NK-92 treated with Interleukin-12 subunit alpha and Interleukin-12 subunit beta, amount 100 ng/mL, for 24 hours (cell line): ENCODE measurements around the gene METAP1D.

Source experiments
- DNase-seq: peaks from one replicate; lab custom pipeline; 2025; lab: John Stamatoyannopoulos, UW

METAP1D gene

DNA sequence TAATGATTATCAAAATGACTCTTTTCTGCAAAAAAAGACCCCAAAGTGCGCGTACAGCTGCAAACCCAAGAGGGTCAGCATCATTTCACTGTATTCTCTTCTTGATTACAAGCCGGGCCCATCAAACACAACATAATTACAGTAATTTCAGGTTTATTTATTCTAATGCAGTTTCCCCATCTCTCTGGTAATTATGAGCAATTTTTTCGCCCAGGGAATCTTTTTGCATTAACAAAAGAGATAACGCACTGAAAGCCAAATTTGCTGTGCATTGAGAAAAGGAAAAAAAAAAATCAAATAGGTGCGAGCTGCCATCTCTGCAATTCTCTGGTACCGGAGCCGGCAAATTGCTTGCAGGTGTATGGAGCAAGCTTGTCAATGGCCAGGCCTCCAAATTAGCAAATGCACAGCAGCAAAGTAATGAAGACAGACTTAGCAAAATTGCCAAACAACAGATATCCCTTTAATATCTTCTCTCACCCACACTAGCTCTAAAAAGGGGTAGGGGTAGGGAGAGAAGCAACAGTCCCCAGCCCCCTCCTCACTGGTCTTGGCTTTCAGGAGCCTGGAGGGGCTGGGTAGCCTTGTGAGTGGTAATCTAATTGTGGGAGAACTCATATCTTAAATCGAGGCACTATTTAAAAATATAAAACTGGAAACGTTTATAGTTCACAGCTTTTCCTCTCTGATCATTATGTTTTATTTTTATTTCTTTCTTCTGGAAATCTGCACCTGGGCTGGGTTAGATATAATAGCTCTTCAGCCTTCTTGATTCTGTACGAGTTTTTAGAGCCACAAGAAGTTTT lies 92.2 kb downstream of the METAP1D start:
- no peak for DNase-seq

DNA sequence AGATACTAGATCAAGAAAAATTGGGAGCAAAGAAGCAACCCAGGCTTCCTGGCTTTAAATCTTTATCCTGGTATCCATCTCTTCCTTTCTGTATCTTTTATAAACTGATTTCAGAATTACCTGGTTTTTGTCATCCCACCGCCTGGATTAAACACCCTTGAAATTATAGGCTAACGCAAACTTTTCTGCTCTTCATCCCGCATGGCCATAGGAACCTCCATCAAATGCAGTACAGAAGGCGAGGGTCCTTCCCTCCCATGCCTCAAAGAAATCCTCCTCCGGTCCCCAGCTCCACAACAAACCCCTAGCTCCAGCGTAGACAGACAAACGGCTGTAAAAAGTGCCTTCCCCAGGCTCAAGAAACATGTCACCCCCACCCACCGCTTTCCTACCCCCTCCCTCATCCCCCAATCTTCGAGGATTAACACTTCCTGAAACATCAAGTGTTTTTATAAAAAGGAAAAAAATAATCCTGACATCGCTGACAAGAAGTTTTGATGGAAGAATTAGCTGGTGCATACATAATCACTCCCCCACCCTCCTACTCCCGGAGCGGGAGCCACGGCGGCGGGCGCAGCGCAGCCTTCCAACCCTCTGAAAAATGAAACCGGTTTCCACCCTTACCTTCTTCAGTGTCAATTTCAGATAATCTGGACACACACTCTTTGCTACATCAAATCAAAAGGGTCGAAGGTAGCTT lies 93.1 kb downstream of the METAP1D start:
- DNase-seq = no peak

DNA sequence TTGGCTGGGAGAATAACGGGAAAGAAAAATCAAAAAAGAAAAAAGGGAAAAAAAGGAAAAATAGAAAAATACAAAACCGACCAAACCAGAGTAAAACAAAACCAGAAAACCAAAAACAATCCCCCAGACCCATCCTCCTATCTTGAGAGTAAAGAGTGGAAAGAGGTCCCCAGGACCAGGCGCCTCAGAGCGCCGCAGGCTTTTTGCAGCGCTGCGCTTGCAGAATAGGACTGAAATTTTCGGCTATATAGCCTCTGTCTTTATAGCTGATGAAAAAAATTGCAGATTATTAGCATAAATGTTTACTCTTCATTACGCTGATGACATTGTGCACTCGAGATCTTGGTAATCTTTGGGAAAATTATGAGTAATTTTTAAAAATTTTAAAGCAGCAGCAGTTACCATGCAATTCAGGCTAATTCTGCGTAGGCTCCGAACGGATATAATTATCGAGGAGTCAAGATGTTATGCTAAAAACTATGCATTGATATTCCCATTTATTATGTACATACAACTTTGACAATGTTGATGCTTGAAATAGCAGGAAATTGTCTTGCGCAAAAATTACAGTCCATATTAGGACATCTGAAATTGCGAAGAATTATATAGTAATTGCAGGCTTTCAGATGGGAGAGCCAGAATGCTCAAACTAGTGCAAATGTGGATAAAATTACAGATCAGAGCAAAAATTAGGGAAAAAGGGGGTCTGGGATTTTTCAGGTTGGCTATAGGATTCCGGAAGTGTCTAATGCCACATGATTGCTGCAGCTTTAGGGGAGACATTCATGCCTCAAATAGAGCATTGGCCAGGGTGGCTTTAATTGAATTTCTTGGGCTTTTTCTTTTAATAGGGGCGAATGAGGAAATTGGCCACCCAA lies 93.9 kb downstream of the METAP1D start:
- DNase-seq = no peak

DNA sequence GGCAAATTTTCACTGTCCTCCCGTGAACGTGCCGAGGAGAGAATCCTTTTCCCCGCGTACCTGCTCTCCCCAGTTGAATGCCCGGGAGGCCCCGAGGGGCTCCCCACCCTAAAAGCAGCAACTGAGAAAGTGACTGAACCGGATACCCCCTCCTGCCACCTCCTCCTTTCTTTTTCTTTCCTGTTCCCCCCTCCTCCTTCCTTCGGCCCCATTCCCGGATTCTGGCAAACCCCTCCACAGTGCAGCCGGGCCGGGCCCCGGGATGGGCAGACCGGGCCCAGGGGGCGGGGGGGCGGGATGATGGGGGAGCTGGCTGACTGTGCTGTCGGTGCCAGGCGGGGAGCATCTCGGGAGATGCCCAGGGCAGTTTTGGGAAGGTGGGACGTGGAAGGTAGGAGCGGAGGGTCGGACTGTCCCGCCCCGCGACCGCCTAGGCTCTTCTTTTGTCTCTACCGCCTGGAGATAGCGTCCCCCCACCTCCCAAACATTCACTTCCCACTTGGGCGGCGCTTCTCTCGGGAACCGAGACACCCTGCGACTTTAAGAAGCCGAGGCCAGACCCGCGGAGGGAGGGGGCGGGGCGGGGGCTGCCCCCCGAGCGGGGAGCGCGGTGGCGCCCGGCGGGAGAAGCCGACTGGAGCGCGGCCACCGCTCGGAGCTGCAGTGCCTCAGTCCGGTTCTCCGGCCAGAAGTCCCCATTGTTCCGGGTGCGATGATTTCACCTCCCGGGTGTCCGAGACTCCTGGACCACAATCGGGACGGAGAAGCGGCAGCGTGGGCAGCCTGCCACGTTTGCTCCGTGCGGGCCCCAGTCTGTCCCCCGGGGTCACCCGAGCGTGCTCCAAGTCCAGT lies 94.8 kb downstream of the METAP1D start:
- no peak for DNase-seq

DNA sequence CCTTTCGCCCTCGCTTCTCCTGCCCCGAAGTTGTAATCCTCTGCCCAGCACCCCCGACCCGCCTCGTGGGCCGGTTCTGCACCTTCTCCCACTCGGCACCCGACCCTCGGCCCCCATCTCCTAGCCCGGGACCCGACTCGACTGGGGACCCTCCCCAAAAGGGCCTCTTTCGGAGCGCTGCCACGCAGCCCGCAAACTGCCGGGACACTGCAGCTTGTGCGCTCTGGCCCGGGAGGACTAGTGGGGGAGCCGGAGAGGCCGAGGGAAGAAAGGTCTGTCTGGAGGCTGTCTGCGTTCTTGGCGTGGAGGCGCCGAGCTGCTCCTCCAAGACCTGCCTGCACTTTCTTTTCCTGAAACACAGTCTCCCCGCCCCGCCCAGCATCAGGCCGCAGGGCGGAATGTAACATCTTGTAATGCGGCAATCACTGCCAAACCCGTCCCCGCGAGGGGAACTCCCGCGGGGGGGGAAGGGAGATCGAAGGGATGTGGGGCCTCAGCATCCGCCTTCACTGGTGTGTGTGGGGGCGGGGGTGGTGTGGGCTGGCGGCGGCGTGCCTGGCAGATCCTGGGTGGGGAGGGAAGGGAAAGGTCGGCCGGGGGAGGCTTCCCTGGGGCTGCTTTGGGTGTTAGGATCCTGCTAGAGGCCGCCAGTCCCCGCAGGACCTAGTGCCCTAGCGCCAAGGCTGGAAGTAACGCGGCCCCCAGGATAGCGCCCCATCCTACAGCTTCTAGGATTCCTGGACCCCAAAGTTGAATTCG lies 95.6 kb downstream of the METAP1D start:
- no peak for DNase-seq

DNA sequence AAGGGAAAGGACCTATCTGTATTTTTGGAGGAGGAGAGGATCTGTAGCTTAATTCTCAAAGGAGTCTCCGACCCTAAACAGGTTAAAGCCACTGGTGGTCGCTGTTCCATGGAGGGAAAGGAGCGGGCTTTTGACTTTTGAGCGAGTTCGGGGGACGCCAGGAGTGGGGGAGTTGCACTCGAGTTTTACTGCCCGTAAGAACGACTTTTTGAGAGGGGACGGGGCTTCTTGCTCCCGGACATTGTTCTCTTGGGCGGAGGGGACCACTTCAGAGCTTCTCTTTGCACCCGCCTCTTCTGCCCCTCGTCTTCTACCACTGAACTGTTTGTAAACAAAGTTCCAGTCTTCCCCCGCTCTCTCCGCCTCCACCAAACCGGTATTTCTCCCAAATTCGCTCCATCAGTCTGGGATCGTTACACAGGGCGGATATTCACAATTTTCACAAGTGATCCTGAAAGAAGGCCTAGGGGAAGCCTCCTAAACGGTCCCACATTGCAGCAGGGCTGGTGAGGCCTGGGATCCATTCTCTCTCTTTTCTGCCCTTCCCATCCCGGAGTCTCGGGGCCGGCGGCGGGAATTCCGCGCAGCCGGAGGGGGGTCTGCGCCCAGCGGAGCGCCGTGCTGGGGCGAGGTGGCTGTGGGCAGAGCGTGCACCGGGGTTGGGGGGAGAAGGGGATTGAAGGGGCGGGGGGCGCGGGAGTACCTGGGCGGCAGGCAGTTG lies 96.3 kb downstream of the METAP1D start:
- DNase-seq = no peak

DNA sequence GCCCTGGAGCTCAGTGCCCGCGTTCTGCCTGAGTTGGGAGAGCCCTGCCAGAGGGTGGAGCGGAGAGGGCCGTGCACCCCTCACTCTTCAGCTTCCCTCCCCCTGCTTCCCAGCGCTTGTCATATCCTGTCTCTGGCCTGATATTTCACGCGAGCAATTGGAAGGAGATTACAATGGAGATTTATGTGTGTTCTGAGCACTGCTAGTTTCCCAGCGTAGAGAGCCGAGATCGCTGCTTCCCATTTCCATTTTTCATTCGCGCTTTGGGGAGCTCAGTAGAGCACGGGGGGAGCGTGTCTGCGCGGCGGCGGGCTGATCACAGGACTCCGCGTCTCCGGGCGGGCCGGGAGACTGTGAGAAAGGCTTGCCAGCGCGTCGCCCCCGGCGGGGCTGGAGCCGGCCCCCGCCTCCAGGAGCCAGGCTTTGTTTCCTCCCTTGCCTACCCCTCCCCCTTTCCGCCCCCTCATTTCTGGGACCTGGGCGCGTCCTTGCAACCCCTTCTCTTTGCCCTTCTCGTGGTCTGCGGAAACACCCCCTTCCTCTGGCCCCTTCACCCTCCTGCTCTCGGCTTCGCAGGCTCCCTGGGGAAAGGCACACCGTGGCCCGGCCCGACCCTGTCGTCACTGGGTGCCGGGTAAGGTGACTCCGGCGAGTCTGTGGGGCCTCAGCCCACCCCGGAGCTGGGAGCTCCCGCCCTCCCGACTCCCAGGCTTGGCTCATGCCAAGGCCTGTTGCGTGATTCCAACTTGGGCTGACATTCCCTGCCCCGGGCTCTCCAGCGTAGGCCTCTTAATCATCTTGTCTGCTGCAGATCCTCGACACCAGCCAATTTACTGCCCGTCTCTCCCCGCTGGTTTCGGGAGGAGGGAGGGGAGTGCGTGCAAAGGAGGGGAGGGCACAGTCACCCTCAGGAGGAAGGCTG lies 97.1 kb downstream of the METAP1D start:
- no peak for DNase-seq

DNA sequence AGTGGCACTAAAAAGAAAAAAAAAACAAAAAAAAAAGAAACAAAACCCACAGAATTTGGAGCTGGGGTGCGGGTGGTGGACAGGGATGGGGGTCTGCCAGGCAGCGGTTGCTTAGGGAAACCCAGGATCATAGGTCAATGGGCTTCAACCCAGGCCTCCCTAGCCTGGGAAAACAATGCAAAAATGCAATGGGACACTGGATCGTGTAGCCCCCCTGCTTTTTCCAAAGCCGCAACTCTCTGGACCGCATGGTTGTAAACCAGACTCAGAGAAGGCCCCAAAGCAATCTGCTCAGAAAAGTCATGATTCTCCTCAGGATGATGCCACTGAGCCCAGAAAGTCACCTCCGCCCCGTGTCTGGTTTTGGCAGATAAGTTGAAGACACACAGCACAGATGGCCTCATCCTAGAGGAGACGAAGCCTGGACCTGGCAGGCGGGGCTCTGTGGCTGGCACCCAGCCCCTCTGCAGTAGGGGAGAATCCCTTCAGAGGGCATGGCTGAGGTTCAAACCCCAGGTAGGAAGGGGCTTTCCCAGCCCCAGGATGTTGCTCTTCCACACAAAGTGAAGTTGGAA lies 97.9 kb downstream of the METAP1D start:
- no peak for DNase-seq

DNA sequence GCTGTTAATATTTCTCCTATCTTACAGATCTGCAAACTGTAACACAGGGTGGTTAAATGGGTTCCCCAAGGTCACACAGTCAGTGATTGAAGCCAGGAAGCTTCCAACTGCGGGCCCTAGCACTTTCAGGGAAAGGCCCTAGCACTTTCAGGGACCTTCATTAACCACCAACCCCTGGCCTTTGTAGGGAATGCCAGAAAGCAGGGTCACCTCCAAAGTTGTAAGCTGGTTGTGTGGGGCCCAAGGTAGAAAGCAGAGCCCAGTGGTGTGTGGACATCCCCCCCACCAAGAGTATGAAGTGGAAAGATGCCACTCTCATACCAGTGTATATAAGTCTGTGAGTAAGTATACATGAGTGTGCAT lies 98.5 kb downstream of the METAP1D start:
- no peak for DNase-seq

DNA sequence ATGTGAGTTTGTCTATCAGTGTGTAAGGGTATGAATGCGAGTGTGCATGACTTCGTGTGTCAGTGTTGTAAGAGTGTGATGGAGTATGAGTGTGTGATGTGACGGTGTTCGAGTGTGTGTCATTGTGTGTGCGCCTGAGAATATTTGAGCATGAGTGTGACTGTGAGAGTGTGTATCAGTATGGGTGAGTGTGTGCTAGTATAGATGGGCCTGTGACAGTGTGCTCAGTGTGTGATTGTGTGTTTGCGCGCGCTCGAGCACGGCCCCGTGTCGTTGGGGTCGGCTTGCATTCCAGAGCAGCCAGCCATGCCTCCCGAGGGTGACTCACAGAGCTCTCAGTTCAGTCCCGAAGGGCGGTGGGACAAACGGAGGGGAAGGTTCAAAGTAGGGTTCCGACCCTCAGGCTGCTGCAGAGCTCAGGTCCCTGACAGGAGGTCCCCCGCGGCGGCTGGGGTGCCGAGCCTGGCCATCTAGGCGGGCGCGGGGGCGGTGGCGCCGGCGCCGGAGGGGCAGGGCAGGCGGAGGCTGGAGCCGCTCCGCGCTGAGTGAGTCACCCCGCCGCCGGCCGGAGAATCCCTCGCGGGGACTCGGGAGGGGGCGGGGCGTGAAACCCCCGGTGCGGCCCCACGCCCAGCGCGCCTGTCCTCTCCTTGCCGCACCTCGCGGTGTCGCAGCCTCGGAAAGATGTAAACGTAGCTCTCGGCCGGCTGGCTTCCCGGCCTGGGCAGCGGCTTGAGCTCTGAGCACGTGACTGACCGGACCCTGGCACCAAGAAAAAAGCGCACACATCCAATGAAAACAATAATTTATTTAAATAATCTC lies 99.1 kb downstream of the METAP1D start:
- no peak for DNase-seq

DNA sequence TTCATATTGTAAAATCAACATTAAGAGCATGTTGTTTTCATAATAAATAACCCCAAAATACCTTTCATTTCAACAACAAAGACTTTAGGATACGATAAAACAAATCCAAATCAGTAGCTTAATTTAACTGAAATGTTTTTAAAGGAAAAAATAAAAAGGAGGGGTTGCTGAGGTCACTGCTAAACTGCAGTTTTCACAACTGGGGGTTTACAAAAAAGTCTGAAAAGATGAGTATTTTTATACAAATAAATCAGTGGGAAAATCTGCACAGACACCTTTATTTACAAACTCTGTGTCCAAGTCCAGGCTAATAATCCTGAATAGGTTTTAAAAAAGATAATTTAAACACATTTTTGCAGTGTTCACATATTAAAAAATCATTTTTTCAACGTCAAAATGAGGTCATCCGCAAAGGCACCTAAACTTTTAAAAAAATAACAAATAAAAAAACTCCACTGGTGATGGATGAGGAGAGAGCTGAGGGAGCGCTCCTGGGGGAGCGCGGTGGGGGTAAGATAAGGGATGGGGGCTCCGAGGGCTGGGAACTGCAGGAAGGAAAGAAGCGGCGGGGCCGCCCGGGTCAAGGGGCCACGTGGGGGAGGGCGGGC lies 99.8 kb downstream of the METAP1D start:
- DNase-seq = no peak

DNA sequence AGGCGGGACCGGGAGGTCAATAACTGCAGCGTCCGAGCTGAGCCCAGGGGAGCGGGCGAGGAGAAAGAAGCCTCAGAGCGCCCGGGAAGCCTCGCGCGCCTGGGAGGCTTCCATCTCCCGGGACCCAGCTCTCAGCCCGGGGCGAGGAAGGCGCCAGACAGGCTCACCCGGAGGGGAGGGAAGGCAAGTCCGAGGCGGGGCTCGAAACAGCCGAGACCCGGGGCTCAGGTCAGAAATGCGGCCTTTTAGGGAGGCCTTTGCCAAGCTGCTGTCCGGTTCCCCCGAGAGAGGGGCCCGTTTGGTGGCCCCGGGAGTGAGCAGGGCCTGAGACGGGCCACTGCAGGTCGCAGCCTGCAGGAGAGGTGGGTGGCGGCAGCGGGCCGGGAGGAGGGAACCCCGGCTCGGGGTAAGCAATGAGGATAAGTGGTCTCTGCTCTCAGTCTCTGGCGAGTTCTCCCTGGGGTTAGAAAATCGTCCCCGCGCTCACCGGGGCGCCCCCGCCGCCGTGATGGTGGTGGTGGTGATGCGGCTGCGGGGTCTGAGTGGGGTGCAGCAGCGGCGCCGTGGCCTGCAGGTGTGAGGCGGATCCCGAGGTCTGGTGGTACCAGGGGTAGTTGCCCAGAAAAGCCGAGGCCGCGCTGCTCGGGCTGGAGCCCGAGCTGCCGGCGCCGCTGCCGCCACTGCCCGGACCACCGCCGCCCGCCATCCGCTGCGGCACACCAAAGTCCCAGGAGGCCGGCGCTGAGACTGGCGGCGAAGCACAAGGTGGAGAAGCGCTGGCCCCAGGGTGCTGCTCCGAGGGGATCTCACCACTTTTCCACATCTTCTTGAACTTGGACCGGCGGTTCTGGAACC lies 100.6 kb downstream of the METAP1D start:
- DNase-seq = no peak

DNA sequence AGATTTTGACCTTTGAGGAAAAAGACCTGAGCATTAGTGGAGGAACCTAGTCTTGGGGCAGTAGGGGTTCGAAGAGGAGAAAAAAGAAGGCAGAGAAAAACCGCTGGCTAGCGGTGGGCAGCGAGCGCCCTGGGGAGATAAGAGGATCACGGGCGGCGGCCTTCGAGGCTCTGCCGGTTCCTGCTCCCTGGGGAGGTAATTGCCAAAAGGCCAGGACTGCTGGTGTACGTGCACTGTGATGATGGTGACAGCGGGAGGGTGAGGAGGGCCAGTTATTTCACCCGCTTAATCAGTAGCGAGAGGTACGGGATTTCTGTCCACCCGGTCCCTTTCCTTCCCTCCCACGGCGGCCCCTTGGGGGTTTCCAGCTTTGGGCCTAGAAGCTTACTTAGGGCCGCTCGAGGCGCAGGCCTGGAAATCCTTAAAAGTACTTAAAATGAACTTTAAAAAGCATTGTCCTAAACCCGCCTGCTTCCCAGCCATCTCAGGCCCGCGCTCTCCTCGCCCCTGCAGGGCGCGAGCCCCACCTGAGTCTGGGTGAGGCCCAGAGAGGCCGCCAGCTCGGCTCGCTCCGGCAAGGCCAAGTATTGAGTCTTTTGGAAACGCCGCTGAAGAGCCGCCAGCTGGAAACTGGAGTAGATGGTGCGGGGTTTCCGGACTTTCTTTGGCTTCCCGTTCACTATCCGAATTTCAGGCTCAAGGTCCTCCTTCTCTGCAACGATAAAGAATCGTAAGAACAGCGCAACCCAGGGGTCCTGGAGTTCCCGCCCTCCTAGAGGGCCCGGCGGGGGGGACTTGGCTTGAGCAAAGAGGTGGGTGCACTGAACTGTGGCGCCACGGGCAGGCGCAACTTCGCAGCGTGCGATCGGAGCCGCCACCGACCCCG lies 101.4 kb downstream of the METAP1D start:
- DNase-seq = no peak

DNA sequence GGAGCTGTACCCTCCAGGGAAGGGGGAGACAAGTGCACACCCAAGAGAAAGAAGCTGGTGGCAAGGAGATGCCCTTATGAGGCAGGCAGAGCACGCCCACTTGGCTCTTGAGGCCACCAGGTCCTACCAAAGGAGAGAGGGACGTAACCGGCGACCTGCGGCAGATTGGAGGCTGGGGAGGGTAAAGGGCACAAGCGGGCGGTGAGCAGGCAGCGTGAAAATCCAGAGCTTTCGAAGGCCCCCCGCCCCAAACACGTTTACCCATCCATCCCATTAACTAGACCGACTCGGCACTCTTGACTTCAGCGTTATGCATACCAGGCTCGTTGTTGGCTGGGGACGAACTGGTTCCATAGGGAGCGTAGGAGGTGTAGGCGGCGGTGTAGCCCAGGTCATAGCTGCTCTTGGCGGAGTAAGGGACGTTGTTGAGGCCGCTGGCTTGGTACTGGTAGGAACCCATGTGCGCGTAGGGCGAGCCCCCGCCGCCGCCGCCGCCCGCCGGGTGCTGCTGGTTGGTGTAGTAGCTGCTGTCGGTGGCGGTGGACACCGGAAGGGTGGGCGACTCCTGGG lies 102.2 kb downstream of the METAP1D start:
- DNase-seq = no peak
